HEK293 (cell line): ENCODE results near the gene MYZAP.

Experiments
- ATF2 ChIP-seq: fragments of 450-650 bp; formaldehyde crosslinking; IDR thresholded peaks from 2 replicates; pipeline ENCODE4 v1.5.1; 2016; ENCODE audit warnings: missing biosample characterization, missing genetic modification characterization, low read depth
- FEZF1 ChIP-seq: fragments of 450-650 bp; formaldehyde crosslinking; IDR thresholded peaks from 2 replicates; pipeline ENCODE4 v1.5.1; 2016; ENCODE audit warnings: missing biosample characterization, missing genetic modification characterization
- IKZF3 ChIP-seq: fragments of 450-650 bp; IDR thresholded peaks from 2 replicates; pipeline ENCODE4 v1.5.0; 2018; ENCODE audit warnings: missing biosample characterization, mild to moderate bottlenecking, missing genetic modification characterization, moderate library complexity
- KLF8 ChIP-seq: fragments of 450-650 bp; formaldehyde crosslinking; IDR thresholded peaks from 2 replicates; pipeline ENCODE4 v1.5.1; 2016; ENCODE audit warnings: missing biosample characterization, missing genetic modification characterization
- PRDM4 ChIP-seq: fragments of 450-650 bp; formaldehyde crosslinking; IDR thresholded peaks from 2 replicates; pipeline ENCODE4 v1.5.1; 2017; ENCODE audit warnings: missing biosample characterization, missing genetic modification characterization
- PRDM6 ChIP-seq: fragments of 450-650 bp; formaldehyde crosslinking; IDR thresholded peaks from 2 replicates; pipeline ENCODE4 v1.5.1; 2017; ENCODE audit warnings: missing biosample characterization, missing genetic modification characterization
- SP7 ChIP-seq: fragments of 450-650 bp; formaldehyde crosslinking; IDR thresholded peaks from 2 replicates; pipeline ENCODE4 v1.5.1; 2016; ENCODE audit warnings: missing biosample characterization, missing genetic modification characterization
- YY2 ChIP-seq: fragments of 450-650 bp; formaldehyde crosslinking; IDR thresholded peaks from 2 replicates; pipeline ENCODE4 v1.5.1; 2016; ENCODE audit warnings: missing biosample characterization, missing genetic modification characterization
- ZBTB17 ChIP-seq: fragments of 450-650 bp; formaldehyde crosslinking; IDR thresholded peaks from 2 replicates; pipeline ENCODE4 v1.5.1; 2016; ENCODE audit warnings: missing biosample characterization, missing genetic modification characterization
- ZBTB26 ChIP-seq: fragments of 450-650 bp; formaldehyde crosslinking; optimal IDR thresholded peaks from 2 replicates; pipeline ENCODE3; 2016; ENCODE audit warnings: missing biosample characterization, mild to moderate bottlenecking, missing genetic modification characterization
- ZBTB48 ChIP-seq: fragments of 450-650 bp; formaldehyde crosslinking; IDR thresholded peaks from 2 replicates; pipeline ENCODE4 v1.5.1; 2016; ENCODE audit warnings: missing biosample characterization, missing genetic modification characterization
- ZBTB7A ChIP-seq: fragments of 450-650 bp; formaldehyde crosslinking; IDR thresholded peaks from 2 replicates; pipeline ENCODE4 v1.5.1; 2016; ENCODE audit warnings: low read depth, missing biosample characterization, missing genetic modification characterization
- ZEB2 ChIP-seq: fragments of 450-650 bp; formaldehyde crosslinking; IDR thresholded peaks from 2 replicates; pipeline ENCODE4 v1.5.1; 2016; ENCODE audit warnings: missing biosample characterization, missing genetic modification characterization
- ZIC2 ChIP-seq: fragments of 450-650 bp; formaldehyde crosslinking; IDR thresholded peaks from 2 replicates; pipeline ENCODE4 v1.5.1; 2016; ENCODE audit warnings: missing biosample characterization, missing genetic modification characterization
- ZNF121 ChIP-seq: fragments of 450-650 bp; formaldehyde crosslinking; IDR thresholded peaks from 2 replicates; pipeline ENCODE4 v1.5.1; 2016; ENCODE audit warnings: missing biosample characterization, missing genetic modification characterization
- ZNF2 ChIP-seq: fragments of 450-650 bp; formaldehyde crosslinking; IDR thresholded peaks from 2 replicates; pipeline ENCODE4 v1.5.1; 2016; ENCODE audit warnings: missing biosample characterization, missing genetic modification characterization
- ZNF335 ChIP-seq: fragments of 450-650 bp; formaldehyde crosslinking; conservative IDR thresholded peaks from 2 replicates; pipeline ENCODE4 v1.5.1; 2016; ENCODE audit warnings: missing biosample characterization, missing genetic modification characterization
- ZNF341 ChIP-seq: fragments of 450-650 bp; formaldehyde crosslinking; IDR thresholded peaks from 2 replicates; pipeline ENCODE4; 2016; ENCODE audit warnings: low read depth, missing biosample characterization, missing genetic modification characterization
- ZNF354C ChIP-seq: fragments of 450-650 bp; formaldehyde crosslinking; IDR thresholded peaks from 2 replicates; pipeline ENCODE4 v1.5.1; 2016; ENCODE audit warnings: missing biosample characterization, missing genetic modification characterization, low read depth, borderline replicate concordance
- ZNF394 ChIP-seq: fragments of 450-650 bp; formaldehyde crosslinking; IDR thresholded peaks from 2 replicates; pipeline ENCODE4 v1.5.1; 2016; ENCODE audit warnings: missing biosample characterization, missing genetic modification characterization, mild to moderate bottlenecking, moderate library complexity, borderline replicate concordance
- ZNF398 ChIP-seq: fragments of 450-650 bp; formaldehyde crosslinking; IDR thresholded peaks from 2 replicates; pipeline ENCODE4 v1.5.1; 2017; ENCODE audit warnings: missing biosample characterization, missing genetic modification characterization
- ZNF510 ChIP-seq: fragments of 450-650 bp; formaldehyde crosslinking; IDR thresholded peaks from 2 replicates; pipeline ENCODE4 v1.5.1; 2018; ENCODE audit warnings: mild to moderate bottlenecking, missing genetic modification characterization, missing biosample characterization; ENCODE audit not compliant: insufficient replicate concordance
- ZNF600 ChIP-seq: fragments of 450-650 bp; formaldehyde crosslinking; IDR thresholded peaks from 2 replicates; pipeline ENCODE4 v1.5.1; 2016; ENCODE audit warnings: missing biosample characterization, missing genetic modification characterization
- ZNF610 ChIP-seq: fragments of 450-650 bp; formaldehyde crosslinking; IDR thresholded peaks from 2 replicates; pipeline ENCODE4 v1.5.1; 2016; ENCODE audit warnings: missing biosample characterization, missing genetic modification characterization, borderline replicate concordance
- ZNF660 ChIP-seq: fragments of 450-650 bp; IDR thresholded peaks from 2 replicates; pipeline ENCODE4 v1.5.1; 2018; ENCODE audit warnings: missing biosample characterization, mild to moderate bottlenecking, missing genetic modification characterization
- ZNF677 ChIP-seq: fragments of 450-650 bp; IDR thresholded peaks from 2 replicates; pipeline ENCODE4 v1.5.0; 2018; ENCODE audit warnings: missing biosample characterization, mild to moderate bottlenecking, missing genetic modification characterization, moderate library complexity
- ZNF701 ChIP-seq: fragments of 450-650 bp; formaldehyde crosslinking; IDR thresholded peaks from 2 replicates; pipeline ENCODE4 v1.5.1; 2016; ENCODE audit warnings: missing biosample characterization, missing genetic modification characterization
- ZNF791 ChIP-seq: fragments of 450-650 bp; formaldehyde crosslinking; IDR thresholded peaks from 2 replicates; pipeline ENCODE4 v1.5.1; 2016; ENCODE audit warnings: missing biosample characterization, missing genetic modification characterization
- ZSCAN30 ChIP-seq: fragments of 450-650 bp; IDR thresholded peaks from 2 replicates; pipeline ENCODE4 v1.5.1; 2018; ENCODE audit warnings: missing biosample characterization, mild to moderate bottlenecking, missing genetic modification characterization, moderate library complexity

MYZAP gene

GRCh38 chr15:57706405-57707209 is 114.9 kb downstream of the MYZAP start, which contains the start of gene POLR2M (continued):
- no peak for TF ChIP-seq ZBTB48
- peak; percentile 83 for TF ChIP-seq ZEB2 (tag by site-specific recombination)
- peak; percentile 86 for TF ChIP-seq FEZF1 (tag by site-specific recombination)
- peak; percentile 60 for TF ChIP-seq KLF8 (tag by site-specific recombination)
- peak; percentile 48 for TF ChIP-seq ZNF394 (tag by site-specific recombination)
- TF ChIP-seq PRDM4 (tag by site-specific recombination) = no peak
- TF ChIP-seq YY2 = peak; percentile 73
- peak; percentile 92 for TF ChIP-seq ATF2
- peak; percentile 73 for TF ChIP-seq ZBTB17 (tag by site-specific recombination)
- peak; percentile 49; the same call in 1 of the 2 replicates for TF ChIP-seq ZSCAN30 (tag by site-specific recombination)
- TF ChIP-seq ZNF677 (tag by site-specific recombination) = no peak
- TF ChIP-seq ZNF121 (tag by site-specific recombination) = no peak
- TF ChIP-seq ZBTB7A (tag by site-specific recombination) = 0 out of 2 replicates have a peak, but pooled peaks have one; percentile 29
- no peak for TF ChIP-seq ZNF510 (tag by site-specific recombination)
- peak; percentile 57 for TF ChIP-seq PRDM6 (tag by site-specific recombination)
- peak; percentile 46 for TF ChIP-seq ZIC2 (tag by site-specific recombination)
- TF ChIP-seq ZBTB26 (tag by site-specific recombination) = peak; percentile 97
- TF ChIP-seq SP7 (tag by site-specific recombination) = peak; percentile 71
- TF ChIP-seq ZNF610 (tag by site-specific recombination) = peak; percentile 46; the same call in 1 of the 2 replicates
- TF ChIP-seq ZNF2 (tag by site-specific recombination) = peak; percentile 67; the same call in 1 of the 2 replicates
- TF ChIP-seq ZNF600 = no peak
- TF ChIP-seq ZNF398 (tag by site-specific recombination) = no peak
- no peak for TF ChIP-seq ZNF791 (tag by site-specific recombination)
- TF ChIP-seq ZNF341 (tag by site-specific recombination) = 0 out of 2 replicates have a peak, but pooled peaks have one; percentile 17
- peak; percentile 73; the same call in 1 of the 2 replicates for TF ChIP-seq ZNF660
- no peak for TF ChIP-seq ZNF701 (tag by site-specific recombination)
- no peak for TF ChIP-seq ZNF354C (tag by site-specific recombination)
- peak; percentile 93 for TF ChIP-seq ZNF335
- 0 out of 2 replicates have a peak, but pooled peaks have one; percentile 25 for TF ChIP-seq IKZF3 (tag by site-specific recombination)
